DMS 273 (cell line): ENCODE results near the gene DNER.
A peak's percentile ranks its signal among the peaks of the same experiment; 100 is the strongest.
"Not testable (repeated sequence)": the region's sequence is repeated elsewhere in the genome, so short reads cannot be mapped to it uniquely, and the experiment has no call there.

Source experiments
- DNase-seq: peaks from one replicate; lab custom pipeline; 2025; ENCODE audit not compliant: unreplicated experiment; lab: John Stamatoyannopoulos, UW

Gene DNER

DNA sequence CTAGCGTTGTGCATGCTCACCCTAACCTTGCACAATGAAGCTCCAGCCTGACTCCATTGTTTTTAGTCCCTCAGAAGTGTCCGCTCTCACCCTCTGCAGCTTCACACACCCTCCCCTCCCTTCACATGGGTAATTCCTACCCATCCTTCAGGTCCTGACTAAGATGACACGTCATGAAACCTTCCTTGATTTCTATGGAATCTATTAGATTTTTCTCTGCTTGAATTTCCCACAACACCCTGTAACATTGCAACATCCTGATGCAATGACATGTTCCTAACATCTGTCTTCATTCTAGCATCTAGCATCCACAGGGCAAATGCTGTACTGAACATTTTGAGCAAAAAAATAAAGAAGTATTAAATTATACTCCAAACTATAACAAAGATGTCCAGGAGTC lies 366.2 kb downstream of the DNER start:
- no peak for DNase-seq

DNA sequence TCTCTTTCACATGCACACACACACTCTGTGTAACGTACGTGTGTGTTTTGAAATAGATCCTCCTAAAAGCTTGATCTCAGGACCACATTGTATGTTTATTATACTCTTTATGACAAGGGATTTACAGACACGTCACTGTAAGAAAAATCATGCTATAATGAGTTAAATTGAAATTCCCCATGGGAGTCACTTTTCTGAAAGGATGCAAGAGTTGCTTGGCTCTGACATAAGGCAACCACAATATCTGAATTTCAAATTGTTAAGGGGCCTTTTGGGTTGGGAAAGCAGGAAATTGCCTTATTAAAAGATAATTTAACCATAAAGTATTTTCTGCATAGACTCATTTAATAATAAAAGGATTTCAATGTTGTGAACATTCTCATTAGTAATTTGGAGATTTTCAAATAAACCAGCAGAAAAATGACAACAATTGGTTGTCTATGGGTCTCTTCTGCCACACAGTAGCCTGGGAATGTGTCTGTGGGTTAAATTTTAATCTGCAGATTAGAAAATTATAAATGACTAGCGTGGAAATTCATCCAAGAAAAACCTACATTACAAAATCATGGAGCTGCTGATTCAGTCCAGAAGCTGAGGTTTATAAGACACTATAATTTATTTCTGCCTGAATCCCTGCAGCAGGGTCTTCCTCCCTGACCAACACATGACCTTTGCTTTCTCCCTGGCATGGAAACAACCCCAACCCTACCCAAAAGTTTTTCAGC lies 367.4 kb downstream of the DNER start:
- DNase-seq, result no peak

DNA sequence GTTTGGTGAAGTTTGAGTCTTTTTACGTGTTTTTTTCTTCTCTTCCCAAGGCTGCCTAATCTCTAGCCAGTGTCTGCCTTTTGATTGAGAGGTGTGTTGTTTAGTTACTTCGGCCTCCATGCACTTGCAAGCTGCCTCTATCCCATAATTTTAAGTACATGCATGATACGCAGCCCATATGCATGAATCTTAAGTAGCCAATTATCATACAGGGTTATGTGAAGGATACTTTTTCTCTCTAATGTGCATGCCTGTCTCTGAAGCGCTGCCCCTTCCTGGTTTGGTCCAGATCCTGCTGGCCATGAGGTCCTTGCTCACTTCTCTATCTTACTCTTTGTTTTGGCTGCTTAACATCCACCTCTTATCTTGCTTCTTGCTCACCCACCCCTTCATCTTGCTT lies 369.4 kb downstream of the DNER start:
- DNase-seq, result no peak

DNA sequence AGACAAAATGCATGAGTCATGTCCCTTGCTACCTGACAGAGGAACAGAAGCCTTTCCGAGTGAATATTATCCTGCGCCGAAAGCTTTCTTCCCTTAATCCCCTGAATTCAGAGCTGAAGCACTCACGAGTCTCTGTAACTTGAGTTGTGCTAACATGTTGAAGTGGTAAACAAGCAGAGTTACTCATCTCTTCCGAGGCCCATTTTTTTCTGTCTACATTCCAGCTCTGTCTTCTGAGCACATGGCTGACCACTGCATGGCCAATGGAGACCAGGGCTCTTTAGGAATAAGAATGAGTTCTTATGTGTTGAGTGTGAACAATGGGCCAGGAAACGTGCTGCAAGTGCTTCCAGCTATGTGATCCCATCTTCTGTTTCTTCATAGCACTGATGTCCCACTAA lies 370.2 kb downstream of the DNER start:
- DNase-seq, result no peak

DNA sequence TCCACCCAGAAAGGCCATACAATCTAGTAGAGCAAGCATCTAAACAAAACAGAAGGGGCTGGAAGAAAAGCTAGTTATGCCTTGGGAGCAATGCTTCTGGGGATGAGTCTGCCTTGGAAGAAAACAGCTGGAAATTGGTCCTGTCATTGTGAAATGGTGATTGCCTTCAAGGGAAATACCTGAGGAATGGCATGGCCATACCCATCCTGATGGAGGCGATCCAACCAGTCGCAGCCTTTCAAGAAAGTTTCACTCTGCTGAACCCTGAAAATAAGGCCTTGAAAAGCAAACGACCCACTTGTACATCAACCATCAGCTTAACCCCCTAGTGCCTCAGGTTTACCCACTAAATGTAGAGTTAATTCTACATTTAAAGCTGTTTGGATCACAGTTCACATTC lies 370.7 kb downstream of the DNER start:
- no peak for DNase-seq

DNA sequence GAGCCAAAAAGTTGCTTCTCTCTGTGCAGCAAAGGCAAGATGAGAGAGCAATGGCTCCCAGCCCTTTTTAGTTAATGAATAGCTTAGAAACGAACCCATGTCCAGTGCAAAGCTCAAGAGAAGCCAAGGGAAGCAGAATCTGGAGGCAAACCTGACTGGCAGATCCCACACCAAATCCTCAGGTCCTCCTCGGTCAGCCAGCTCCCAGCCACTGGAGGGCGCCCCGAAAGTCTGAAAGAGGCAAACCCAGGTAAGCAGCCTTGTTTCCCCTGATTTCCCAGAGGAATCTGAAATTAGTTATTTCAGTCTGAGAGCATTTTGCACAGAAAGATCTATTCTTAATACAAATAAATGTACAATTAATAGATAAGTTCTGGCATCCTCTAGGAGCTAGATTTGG lies 372.0 kb downstream of the DNER start:
- DNase-seq, result peak; percentile 36

DNA sequence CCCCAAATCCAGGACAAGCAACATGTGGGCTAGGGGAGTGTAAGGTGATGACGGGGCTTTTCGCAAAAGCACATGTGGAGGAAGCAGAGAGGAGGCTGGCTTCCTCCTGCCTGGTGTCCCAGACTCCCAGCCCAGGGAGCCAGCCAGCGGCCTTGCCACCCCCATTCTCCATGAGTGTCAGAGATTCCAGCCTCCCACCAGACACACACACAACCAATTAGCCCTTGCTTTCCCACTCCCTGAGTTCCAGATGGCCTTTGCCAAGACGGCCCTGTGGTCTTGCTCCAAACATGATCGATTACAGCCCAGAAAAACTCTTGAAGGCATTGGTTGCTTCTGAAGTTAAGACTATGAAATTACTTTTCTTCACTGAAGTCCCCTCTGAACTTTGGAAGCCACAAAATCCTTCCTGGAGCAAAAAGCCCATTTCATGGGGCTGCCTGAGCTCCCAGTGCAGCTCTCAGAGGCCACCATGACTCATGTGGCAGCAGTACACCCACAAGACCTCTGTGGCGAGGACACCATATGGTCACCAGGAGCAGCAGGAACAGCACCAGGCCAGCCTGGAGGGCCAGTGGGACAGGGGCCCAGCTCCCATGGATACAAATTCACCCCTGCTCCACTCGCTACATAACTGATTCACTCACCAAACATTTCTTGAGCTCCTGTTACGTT lies 374.1 kb downstream of the DNER start:
- DNase-seq, result no peak

DNA sequence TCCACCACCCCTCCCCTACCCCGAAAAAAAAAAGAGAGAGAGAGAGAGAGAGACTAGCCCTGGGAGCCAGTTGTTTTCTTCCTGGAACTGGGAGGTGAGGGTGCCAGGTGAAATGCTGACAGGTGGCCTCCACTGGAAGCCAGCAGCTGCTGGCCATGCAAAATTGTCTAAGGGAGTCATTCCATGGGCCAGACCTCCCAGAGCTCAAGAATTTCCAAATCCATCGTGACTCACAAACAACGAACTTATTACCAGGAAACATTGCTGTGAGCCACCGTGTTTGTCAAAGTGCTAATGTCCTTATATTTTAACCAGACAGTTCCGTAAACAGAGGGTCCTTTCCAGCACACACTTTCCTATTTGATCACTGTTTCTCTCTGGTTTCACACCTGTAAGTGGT lies 374.7 kb downstream of the DNER start:
- DNase-seq, result no peak

DNA sequence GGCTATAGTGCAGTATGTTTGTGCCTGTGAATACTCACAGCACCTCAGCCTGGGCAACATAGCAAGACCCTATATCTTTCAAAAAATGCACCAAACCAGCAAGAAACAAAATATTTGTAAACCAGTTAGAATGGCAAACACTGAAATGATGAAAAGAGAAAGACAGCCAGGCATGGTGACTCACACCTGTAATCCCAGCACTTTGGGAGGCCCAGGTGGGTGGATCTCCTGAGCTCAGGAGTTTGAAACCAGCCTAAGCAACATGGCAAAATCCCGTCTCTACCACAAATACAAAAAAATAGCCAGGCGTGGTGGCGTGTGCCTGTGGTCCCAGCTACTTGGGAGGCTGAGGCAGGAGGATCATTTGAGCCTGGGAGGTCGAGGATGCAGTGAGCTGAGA lies 375.2 kb downstream of the DNER start:
- DNase-seq, result not testable (repeated sequence)

DNA sequence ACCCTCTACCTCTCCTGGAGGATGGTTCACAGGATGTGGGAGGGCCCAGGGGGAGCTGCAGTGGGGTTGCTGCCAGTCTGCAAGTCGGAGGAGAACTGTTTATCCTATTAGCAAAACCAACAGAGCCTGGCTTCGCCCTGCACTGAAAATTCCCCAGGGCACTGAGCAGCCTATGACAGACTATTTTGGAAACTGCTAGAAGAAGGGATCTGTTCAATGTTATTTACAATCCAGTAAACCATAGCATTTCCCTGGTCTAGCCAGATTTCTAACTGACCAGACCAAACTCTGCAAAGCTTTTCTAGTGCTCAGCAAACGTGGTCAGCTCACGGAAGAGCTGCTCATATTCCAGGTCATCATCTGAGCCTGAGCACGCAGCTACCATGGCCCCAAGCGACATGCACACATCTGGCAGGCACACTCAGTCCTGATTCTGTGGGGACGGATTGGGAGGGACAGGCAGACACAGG lies 378.4 kb downstream of the DNER start:
- DNase-seq, result no peak

DNA sequence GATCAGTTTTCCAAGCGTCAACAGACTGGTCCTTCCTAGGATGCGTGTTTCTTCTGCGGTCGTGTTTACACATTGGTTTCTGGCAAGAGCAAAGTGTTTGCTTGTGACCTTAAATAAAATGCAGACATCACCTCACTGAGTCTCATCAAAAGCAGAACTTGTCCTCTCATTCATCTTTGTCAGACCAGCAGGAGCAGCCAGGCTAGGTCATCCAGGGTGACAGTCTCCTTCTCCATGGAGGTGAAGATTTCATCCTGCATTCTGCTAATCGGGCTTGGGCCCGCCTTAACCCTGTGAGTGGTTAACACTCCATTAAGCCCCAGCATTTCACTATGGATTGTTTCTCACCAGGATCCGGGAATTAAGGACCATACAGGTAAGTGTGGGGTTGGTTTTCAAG lies 379.0 kb downstream of the DNER start:
- DNase-seq, result no peak

DNA sequence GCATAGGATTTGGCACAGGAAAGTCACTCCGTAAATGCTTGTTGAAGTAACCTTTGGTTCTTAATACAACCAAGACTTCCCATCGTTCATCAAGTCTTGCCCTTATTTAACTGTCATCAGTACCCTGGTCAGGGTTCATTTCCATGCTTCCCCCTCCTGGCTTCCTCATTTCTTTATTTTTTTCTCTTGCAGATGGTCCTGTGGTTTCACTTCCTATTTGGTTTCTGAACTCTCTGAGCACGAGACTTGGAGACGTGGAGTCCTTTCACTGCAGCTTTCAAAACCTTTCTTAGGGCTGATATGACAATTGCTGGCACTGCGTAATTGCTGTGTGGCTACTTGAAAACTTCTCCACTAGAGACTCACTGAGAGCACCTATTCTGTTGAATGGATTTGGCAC lies 383.4 kb downstream of the DNER start:
- DNase-seq, result no peak

DNA sequence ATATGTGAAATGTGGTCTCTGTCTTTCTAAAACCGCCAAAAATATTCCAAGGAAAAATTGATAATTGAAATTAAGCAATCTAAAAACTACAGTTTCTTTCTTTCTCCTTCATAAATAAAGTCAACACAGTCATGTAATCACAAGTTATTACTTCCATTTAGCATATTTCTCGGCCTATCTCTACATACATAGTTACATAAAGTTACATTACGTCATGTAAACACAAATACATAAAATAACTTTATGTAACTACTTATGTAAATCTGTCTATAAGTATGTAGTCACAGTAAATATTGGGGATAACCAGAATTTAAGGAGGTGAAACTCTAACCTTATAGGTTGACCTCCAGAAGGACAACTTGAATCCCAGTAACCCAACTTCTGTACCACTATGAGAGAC lies 394.8 kb downstream of the DNER start:
- DNase-seq, result no peak

DNA sequence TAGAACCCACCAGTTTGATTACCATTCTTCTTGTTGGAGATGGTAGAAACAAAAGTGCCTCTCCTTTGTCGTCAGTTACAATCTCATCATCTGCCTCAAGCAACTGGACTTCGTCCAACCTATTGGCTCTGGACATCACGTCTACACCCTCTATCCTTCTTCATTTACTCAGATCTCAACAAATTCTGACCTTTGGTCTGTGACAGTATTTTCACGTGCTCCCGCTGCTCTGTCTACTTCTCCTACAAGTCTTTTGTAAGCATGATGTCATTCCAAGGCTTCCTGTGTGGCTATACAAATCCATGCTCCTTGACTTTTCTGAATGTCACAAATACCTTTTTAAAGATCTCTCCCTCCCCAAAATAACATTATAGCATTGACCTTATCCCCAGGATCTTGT lies 400.2 kb downstream of the DNER start:
- no peak for DNase-seq

DNA sequence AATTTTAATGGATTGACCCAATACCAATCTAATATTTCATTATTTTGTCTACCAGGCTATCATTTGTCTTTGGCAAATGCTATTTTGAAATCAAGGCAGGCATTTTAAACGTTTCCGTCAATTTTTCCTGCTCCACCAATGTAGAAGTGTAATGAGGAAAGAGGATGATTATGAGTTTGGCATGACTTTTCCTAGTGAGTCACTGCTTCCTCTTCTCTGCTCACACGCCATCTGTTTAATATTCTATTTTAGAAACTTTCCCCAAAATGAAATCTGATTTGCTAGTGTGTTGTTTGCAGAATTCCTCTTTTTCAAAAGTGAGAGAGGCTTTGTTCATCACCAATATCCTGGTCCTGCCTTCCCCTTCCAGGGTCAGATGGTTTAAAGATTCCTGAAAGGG lies 400.8 kb downstream of the DNER start:
- no peak for DNase-seq
